Spinal cord (tissue), 10 donors: ENCODE data around the gene RNF6. TPM values are rescaled to one million over a fixed set of nuclear protein-coding genes. Genes with fewer than 3 reads are reported as not detected.

Experiments used
- DNase-seq, 6 donors: peaks; one replicate each; pipeline versions ENCODE4 v3.0.0 to v3.0.0-alpha.2; 2013 to 2015; ENCODE audit warnings: low spot score in 6 of 6, low read depth in 4 of 6
- H3K27ac ChIP-seq: one replicate; pipeline ENCODE4 v1.5.1; 2013; ENCODE audit warnings: low read depth, low read length, control low read depth
- H3K27me3 ChIP-seq: one replicate; pipeline ENCODE4 v1.6.1; 2013; ENCODE audit warnings: low read length; ENCODE audit not compliant: control insufficient read depth, insufficient read depth
- H3K36me3 ChIP-seq: one replicate; pipeline ENCODE4 v1.6.1; 2013; ENCODE audit warnings: low read length; ENCODE audit not compliant: control insufficient read depth, insufficient read depth
- H3K4me1 ChIP-seq: one replicate; pipeline ENCODE4 v1.6.1; 2013; ENCODE audit warnings: low read length; ENCODE audit not compliant: control insufficient read depth, insufficient read depth
- H3K4me3 ChIP-seq: one replicate; pipeline ENCODE4 v1.5.1; 2013; ENCODE audit warnings: low read depth, low read length, control low read depth
- H3K9me3 ChIP-seq: one replicate; pipeline ENCODE4 v1.6.1; 2013; ENCODE audit warnings: low read length; ENCODE audit not compliant: control insufficient read depth, insufficient read depth
- WGBS: methylation state at CpG from one replicate; pipeline ENCODE4 v1.1.5; 2013; ENCODE audit warnings: missing lambda C conversion rate; ENCODE audit not compliant: insufficient coverage; 5-methylcytosine and 5-hydroxymethylcytosine counted together
- polyA plus RNA-seq, 2 donors: library from polyadenylated mRNA; unstranded; fragments of 120-200 nt; gene quantifications; one replicate each; pipeline ENCODE4 v1.2.1, GENCODE V29; 2013; ENCODE audit not compliant: insufficient read length in 2 of 2
- total RNA-seq, 2 donors: library from RNA; depleted of rRNA in 1 of 2; stranded (reverse); fragments of 120-200 nt in 1 of 2; fragments of >200 nt in 1 of 2; gene quantifications; one replicate each; pipeline versions ENCODE4 v1.2.3 to v1.2.4, GENCODE V29; 2013 to 2014
- donor health status: healthy.

Gene RNF6
- total and polyA plus RNA-seq, 4 donors: 17.9 to 32.1 (median 24.7) TPM

DNA sequence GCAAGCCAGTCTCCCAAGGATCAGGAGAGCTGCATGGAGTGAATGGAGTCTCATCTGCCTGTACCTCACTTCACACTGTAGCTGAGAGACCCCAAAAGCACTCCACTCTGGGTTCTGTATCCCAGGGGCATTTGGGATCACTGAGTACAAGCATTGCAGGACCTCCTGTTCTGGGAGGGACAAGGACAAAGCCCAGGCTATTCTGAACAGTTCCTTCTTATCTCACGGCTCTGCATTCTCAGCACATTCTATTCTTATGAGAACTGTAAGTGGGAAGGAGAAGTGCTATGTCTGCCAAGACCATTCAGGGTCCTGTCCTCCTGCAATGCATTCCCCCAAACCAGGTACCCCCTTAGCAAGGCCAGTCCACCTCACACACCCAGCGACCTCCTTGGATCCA, 42.8 kb downstream of the RNF6 start:
- no peak for DNase-seq
- H3K36me3 ChIP-seq: no peaks in the 10 kb centered on the region
- H3K9me3 ChIP-seq: no peaks in the 10 kb centered on the region
- WGBS: no CpG with 5 or more reads among the region's 2 CpGs
- H3K27me3 ChIP-seq: no peaks in the 10 kb centered on the region
- H3K27ac ChIP-seq: no peak overlapping the region
- H3K4me3 ChIP-seq: no peak overlapping the region
- no peaks in the 10 kb centered on the region for H3K4me1 ChIP-seq

GRCh38 chr13:26168835-26169234, 53.3 kb downstream of the RNF6 start:
- no peaks in the 10 kb centered on the region for H3K4me1 ChIP-seq
- DNase-seq: no peak
- H3K36me3 ChIP-seq: no peaks in the 10 kb centered on the region
- H3K9me3 ChIP-seq: no peaks in the 10 kb centered on the region
- H3K27ac ChIP-seq: no peak overlapping the region
- no peak overlapping the region for H3K4me3 ChIP-seq
- no peaks in the 10 kb centered on the region for H3K27me3 ChIP-seq
- no CpG with 5 or more reads among the region's 3 CpGs for WGBS

DNA sequence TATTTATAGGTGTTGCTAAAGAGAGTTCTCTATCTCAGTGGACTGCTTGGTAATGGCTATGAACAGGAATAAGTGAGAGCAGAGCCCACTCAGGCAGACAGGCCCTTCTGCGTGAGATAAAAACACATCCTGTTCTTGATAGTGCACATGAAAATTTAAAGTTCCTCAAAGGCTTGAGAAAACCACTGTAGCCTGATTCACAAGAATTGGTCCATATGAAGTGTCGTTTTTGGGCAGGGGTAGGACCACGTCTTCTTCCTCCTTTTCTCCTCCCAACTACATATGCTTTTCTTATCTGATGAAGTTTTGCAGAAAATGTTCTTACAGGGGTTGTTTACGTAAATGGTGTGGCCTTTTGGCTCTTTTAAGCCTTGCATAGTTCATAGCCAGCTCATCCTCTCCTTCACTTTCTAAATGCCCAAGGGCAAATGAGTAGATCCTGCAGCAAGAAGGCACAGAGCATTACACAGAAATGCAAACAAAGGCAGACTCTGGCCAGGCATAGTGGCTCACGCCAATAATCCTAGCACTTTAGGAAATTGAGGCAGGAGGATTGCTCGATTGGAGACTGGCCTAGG, 53.8 kb downstream of the RNF6 start:
- whole genome bisulfite sequencing: 100% methylated on average over 2 of the region's 6 CpGs
- Histone ChIP-seq H3K27ac (no peak overlapping the region), H3K27me3 (no peaks in the 10 kb centered on the region), H3K4me3 (no peak overlapping the region), H3K9me3 (no peaks in the 10 kb centered on the region), H3K36me3 (no peaks in the 10 kb centered on the region), H3K4me1 (no peaks in the 10 kb centered on the region)
- no peak for DNase-seq

DNA sequence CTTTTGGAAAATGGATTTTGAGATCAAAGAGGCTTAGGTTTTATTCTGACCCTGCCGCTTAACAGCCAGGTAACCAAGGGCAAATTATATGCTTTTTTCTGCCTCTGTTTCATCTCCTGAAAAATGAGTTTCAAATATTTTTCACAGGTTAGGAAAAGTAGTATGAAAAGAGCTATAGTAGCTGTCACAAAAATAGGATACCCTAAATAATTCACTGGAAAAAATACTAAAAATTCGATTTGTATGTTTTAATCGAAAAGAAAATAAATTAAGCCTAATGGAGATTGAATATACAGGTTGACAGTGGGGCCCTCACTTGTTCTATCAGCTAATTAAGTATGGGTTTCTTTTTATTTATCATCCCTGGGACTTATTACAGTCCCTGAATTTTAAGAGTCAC, 58.3 kb downstream of the RNF6 start:
- no peak for DNase-seq
- no peaks in the 10 kb centered on the region for H3K9me3 ChIP-seq
- H3K4me3 ChIP-seq: no peak overlapping the region
- no peak overlapping the region for H3K27ac ChIP-seq
- no peaks in the 10 kb centered on the region for H3K36me3 ChIP-seq
- no peaks in the 10 kb centered on the region for H3K27me3 ChIP-seq
- WGBS: no CpG with 5 or more reads among the region's 3 CpGs
- H3K4me1 ChIP-seq: no peaks in the 10 kb centered on the region

Other genes starting within 250 kb of the RNF6 start
- gene SHISA2, start 170.3 kb downstream of the RNF6 start, total RNA-seq: 10 to 100 TPM in 1 of 2 donors, 1 to 10 TPM in 1; 8.5 to 20.8 TPM
- 1 to 10 TPM; 3.5 to 4.3 TPM for gene SHISA2, start 170.3 kb downstream of the RNF6 start, polyA plus RNA-seq
- 10 to 100 TPM; 17.2 to 36.8 TPM for gene CDK8, start 31.8 kb upstream of the RNF6 start, total RNA-seq
- gene CDK8, start 31.8 kb upstream of the RNF6 start, polyA plus RNA-seq: 10 to 100 TPM; 37.1 to 43.0 TPM